HG03066 (cell line): ENCODE data around the gene OSCP1.

ENCODE experiments used
- ATAC-seq: cut with Tn5 transposase; IDR thresholded peaks from one replicate; pipeline ENCODE4 v1.9.1; 2021; ENCODE audit warnings: low read depth; ENCODE audit not compliant: unreplicated experiment

The OSCP1 gene

DNA sequence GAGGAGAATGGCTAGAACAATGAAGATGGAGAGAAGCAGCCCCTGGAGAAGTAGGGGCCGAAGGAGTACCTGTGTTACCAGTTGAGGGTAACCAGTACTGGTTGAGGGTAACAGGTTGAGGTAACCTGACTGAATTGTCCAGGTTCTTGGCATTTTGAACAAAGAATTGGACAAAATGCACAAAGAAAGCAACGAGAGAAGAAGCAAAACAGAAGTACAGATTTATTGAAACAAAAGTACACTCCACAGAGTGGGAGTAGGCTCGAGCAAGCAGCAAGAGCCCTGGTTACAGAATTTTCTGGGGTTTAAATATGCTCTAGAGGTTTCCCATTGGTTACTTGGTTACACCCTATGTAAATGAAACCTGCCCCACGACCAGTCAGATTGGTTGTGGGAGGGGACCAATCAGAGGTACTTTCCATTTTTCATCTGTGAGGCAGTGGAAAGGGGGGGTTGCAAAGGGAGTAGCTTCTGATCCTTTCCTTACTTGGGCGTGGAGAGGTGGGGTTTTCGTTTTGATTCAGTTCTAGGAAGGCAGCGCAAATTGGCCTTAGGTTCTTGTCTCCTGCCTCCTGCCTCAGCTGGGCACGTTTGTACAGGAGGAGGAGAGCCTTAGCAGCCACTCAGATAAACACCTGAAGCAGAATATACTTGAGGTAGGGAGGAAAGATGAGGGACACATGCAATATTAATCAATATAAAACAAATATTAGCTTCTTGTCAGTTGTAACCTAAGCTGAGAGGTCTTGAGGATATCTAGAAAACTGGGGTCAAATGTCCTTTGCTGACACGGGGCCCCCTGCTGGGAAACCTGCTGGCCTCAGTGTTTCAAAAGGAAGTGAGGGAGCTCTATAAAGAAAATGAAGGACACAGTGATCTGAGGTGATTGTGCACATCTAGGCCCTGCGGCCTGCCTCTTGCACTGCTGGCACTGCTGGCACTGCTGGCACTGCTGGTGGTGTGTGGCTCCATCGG is 38.3 kb downstream of the OSCP1 start:
- ATAC-seq = no peak

DNA sequence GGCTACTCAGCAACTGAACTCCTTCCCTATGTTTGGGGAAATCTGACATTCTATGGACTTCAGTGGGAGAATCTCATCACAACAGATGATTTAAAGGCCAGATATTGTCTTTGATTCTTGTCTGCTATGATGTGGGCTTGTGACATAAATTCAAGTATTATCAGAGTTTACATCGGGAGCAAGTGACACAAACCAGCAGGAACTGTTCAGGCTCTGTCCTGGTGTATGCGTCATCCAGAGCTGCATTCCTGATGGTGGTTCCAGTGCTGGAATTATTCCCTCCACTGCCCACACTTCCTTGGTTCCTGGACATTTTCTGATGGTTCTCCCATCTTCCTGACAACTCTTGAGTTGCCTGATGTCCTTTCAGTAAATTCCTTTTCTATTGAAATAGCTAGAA is 41.8 kb downstream of the OSCP1 start:
- ATAC-seq = no peak

DNA sequence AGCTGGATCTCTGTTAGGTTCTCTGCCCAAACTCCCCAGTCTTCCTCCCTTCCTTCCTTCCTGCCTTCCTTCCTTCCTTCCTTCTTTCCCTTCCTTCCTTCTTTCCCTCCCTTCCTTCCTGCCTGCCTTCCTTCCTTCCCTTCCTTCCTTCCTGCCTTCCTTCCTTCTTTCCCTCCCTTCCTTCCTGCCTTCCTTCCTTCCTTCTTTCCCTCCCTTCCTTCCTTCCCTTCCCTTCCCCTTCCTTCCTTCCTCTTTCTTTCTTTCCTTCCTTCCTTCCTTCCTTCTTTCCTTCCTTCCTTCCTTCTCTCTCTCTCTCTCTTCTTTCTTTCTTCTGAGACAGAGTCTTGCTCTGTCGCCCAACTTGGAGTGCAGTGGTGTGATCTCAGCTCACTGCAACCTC is 43.8 kb downstream of the OSCP1 start:
- ATAC-seq = no peak

- no peak for ATAC-seq
Observed at GRCh38 chr1:36402504-36402890, 47.8 kb downstream of the OSCP1 start.

DNA sequence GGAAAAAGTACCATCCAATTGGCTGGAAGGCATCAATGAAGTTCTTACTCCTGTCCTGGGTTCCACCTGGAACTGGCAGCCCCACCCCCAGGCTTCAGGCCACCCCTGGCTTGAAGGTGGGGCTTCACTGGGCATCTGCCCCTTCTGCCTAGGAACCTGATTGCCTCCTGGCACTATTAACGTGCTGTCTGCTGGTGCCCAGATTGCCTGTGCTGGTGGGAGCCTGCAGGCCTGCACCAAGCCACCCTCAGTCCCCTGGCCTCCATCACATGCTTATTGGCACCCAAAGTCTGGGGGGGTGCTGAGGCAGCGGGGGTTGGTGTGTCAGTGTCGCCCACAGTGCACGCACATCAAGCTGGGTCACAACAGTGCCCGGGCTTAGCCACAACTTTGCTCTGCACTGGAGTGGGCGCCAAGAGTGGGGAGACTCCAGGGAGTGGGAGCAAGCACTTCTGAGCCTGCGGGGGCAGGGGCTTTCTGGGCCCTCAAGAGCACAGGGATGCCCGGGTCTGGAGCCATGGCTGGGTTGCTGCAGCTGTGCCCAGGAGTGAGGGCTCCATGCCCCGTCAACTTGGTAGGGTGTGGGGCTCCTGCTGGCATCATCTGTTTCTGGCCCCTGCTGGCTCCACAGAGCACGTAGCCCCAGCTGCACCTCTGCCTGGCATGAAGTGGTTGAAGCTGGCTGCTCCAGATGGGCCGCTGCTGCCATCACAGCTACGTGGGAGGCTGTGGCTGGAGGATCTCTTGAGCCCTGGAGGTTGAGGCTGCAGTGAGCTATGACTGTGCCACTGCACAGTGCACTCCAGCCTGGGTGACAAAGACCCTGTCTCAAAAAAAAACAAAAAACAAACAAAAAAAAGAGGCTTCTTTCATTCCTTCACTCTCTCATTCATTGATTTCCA is 48.4 kb downstream of the OSCP1 start:
- no peak for ATAC-seq

DNA sequence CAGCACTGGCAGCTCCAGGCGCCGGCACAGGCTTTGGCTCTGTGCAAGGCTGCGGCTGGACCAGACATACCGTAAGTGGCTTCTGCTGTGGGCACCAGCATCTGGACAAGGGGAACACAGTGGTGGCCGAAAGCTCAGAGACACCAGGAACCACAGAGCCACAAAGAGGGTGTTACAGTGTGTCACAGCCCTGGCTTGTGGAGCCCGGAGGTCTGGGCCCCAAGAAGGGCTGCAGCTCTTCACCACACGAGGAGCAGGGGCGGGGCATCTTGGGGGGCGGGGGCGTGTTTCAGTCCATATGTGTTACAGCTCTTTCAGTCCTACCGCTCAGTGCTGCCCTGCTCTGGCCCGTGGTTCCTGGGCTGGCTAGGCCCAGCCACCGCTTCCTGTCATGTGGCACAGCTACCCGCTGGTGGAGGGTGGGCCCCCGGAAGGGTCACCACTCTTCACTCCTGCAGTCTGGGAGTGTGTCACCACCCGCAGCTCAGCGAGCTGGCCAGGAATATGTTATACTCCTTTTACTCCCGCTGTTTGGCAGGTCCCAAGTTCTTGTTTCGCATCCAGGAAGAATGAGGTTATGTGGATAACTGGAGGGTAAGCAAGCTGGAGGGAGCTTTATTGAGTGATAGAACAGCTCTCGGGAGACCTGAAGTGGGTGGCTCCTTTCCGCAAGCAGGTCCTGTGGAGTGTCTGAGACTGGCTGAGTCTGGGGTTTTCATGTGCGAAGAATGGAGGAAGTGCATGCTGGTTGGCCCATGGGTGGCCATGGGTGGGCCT is 49.2 kb downstream of the OSCP1 start:
- peak; percentile 76 for ATAC-seq

GRCh38 chr1:36400514-36400824 is 49.8 kb downstream of the OSCP1 start:
- no peak for ATAC-seq

DNA sequence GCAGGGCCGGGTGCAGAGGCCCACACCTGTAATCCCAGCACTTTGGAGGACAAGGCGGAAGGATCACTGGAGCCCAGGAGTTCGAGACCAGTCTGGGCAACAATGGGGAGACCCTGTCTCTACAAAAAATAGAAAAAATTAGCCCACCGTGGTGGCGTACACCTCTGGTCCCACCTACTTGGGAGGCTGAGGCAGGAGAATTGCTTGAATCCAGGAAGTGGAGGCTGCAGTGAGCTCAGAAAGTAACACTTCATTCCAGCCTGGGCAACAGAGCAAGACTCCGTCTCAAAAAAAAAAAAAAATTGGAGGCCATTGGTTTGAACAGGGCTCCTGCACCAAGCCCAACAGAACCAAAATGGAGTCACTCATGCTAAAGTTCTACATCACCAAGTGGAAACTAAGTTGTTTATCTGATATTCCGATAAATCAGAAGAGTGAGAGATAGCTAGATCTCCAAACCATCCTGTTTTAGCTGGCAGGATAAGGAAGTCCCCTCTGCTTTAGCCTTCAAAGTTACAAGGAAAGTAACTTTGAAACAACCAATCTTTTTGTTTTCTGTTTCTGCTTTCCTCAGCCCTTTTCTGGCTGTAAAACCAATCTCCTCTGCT is 51.8 kb downstream of the OSCP1 start:
- ATAC-seq = no peak

- ATAC-seq = peak; percentile 37
Observed at GRCh38 chr1:36397378-36398230, 52.6 kb downstream of the OSCP1 start, which contains the start of gene LSM10. TSS of gene LSM10 (minus strand) at chr1:36397908. CDS start at chr1:36394129, 3,779 bp downstream.

GRCh38 chr1:36397083-36397377 is 53.2 kb downstream of the OSCP1 start:
- peak; percentile 1 for ATAC-seq

GRCh38 chr1:36396359-36396758 is 53.9 kb downstream of the OSCP1 start:
- no peak for ATAC-seq

GRCh38 chr1:36393686-36394085 is 56.6 kb downstream of the OSCP1 start:
- ATAC-seq = no peak

- ATAC-seq = no peak
Observed at GRCh38 chr1:36392836-36393235, 57.4 kb downstream of the OSCP1 start.

- no peak for ATAC-seq
Observed at GRCh38 chr1:36391271-36391670, 59.0 kb downstream of the OSCP1 start.

DNA sequence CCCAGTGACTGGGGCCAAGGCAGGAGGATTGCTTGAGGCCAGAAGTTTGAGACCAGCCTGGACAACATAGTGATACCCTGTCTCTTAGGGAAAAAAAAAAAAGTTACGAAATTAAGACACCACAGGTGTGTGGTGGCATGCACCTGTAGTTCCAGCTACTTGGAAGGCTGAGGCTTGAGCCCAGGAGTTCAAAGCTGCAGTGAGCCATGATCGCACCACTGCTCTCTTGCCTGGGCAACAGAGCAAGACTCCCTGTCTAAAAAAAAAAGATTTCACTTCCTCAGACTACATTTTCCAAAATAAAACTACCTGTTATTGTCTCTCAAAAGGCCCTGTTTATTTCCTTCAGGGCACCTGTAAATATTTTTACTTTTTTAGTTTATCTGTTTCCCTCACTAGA is 59.8 kb downstream of the OSCP1 start:
- no peak for ATAC-seq

DNA sequence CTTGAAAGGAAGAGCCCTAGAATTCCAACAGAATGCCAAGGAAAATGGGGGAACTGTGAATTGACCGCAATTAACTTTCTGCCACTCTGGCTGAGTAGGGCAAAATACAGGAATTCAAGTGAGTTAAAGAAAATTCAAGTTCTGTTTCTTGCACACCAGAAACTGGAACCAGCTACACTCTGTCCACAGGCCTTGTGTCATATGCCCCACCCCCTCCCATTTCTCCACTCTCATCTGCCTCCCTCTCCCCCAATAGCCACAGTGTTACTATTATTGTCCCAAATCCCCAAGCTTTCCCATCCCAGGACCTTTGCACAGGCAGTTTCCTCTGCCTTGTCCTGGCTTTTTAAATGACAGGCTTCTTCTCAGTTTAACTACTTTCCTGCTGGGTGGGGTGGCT is 60.3 kb downstream of the OSCP1 start:
- ATAC-seq = no peak

- no peak for ATAC-seq
Observed at GRCh38 chr1:36389261-36389660, 61.0 kb downstream of the OSCP1 start.

DNA sequence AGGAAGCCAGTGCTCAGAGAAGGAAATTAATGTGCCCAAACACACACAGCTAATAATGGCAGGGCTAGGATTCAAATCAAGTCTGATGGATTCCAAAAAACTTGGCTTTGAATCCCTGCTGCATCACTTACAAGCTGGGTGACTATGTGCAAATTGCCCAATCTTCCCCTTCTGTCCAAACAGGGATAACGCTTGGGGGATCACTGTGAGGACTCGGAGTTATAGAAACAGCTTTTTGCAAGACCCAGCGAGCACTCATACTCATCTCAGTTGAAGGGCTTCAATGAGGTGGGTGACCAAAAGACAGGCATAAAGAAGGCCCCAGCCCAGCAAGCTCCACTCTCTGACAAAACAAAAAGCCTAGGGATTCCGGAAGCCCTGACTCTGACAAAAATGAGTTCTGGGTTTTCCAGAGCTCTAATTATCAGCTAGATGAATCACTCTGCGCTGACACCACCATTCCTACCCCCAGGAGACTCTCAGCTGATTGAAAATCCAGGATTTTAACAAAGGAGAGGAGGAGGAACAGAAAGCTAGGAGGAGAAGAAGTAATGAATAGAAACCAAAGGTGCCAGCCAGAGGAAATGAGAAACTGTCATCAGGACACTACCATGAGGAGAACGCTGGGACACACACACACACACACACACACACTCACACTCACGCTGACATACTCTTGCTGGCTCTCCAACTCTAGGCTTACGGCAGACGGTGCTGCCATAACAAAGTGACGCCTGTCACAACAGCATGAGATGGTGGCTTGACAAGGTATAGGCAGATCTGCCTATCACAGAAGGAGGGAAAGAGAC is 62.9 kb downstream of the OSCP1 start:
- ATAC-seq = no peak
